GM12891 (cell line): Measurements from ENCODE around the gene AAK1.

Source experiments
- POLR2A ChIP-seq: IDR thresholded peaks from 2 replicates; pipeline ENCODE4 v1.6.1; 2011; ENCODE audit warnings: low read depth, low read length, control low read depth
- SPI1 ChIP-seq: IDR thresholded peaks from 2 replicates; pipeline ENCODE4 v1.6.1; 2011; ENCODE audit warnings: low read depth, low read length, control low read depth
- TAF1 ChIP-seq: IDR thresholded peaks from 2 replicates; pipeline ENCODE4 v1.6.1; 2011; ENCODE audit warnings: low read depth, low read length, control low read depth

DNA sequence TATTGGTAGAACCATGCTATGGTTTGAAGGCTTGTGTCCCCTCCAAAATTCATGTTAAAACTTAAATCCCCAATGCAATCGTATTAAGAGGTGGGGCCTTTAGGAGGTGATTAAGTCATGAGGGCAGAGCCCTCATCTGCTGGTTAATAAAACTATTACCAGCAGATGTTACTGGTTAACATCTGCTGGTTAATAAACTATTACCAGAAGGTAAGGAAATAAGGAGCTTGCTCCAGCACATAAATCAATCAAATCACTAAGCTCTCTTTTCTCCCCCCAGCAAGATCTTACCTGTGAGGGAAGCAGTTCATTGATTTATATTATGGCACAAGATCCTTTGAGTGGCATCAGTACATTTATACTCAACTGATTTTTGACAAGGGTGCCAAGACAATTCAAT lies 96.9 kb downstream of the AAK1 start:
- TF ChIP-seq TAF1 (no peak), POLR2A (no peak), SPI1 (no peak)
